Raji (cell line): Measurements from ENCODE around the gene SLC35B1.

ENCODE experiments used
- POLR2A ChIP-seq: IDR thresholded peaks from 2 replicates; pipeline ENCODE4 v1.6.1; 2011; ENCODE audit warnings: low read depth, low read length, control low read depth; ENCODE audit not compliant: insufficient read depth

The SLC35B1 gene

DNA sequence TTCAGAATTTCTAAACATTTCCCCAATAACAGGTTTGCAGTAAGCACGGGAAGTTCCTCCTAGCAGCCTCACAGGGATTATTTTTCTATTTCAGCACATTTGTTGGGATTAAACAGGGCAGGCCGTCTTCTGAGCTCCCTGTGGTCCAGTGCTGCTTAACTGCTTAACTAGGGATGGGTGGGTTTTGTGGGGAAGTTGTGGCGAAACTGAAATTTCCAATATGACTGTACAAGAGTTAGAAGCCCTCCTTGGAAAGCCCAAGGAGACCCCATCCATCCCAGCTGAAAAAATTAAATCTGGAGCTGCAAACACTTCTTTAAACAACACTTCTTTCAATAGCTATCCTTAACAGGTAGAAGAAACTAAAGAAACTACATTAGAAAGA is 33.9 kb upstream of the SLC35B1 start:
- TF ChIP-seq POLR2A, result no peak

DNA sequence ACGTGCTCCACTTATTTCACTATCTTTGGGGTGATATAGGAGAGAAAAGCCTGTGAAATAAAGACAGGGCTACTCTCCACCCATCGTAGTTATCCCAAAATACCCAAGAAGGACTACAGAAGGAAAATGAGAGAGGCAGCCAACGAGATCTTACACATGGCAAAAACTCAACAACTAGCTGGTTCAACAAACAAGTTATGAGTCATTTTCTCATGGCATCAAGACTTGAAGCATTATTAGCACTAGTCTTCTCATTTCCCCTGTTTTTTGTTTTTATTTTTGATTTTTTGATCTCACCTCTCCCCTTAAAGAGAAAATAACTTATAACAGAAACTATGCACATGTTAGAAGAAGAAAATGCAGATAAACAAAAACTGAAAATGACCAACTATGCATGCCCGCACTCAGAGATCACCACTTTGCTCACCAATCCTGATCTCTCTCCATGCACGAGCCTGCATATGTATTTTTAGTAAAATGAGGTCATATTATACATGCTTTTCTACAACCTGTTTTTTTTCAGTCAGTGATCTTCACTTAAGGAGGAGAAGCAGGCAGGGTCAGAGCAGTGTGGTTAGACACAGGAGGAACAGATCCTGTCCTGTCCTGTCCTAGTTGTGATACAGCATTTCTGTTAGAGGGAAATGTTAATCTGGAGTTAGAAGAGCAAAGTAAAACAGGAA is 33.4 kb upstream of the SLC35B1 start:
- TF ChIP-seq POLR2A, result peak; percentile 61; the same call in 1 of the 2 replicates

DNA sequence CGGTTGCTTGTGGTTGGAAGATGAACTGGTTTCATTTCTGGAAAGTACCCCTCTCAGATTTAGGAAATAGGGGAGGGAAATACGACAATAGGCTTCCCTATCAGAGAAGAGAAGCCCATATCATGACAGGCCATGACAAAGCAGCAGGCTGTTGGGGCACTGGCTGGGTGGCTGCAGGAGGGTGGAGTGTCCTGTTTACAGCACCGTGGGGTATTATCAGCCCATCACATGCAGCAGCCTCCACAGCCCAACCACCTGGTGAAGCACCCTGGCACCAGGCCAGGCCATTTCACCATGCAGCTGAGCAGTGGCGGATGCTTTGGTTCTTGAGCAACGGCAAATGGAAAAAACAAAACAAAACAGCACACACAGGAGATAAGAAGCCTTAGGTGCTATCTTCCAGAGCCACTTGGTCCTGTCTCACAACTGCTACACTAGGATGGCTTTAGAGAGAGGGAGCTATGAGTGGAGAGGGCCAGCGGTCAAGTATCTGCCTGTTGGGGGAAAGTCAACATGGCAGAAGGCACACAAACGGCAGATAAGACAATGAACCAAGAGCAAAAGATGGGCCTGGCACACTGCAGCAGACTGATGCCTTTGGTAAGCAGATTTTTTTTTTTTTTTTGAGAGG is 32.0 kb upstream of the SLC35B1 start:
- peak; percentile 78 for TF ChIP-seq POLR2A

DNA sequence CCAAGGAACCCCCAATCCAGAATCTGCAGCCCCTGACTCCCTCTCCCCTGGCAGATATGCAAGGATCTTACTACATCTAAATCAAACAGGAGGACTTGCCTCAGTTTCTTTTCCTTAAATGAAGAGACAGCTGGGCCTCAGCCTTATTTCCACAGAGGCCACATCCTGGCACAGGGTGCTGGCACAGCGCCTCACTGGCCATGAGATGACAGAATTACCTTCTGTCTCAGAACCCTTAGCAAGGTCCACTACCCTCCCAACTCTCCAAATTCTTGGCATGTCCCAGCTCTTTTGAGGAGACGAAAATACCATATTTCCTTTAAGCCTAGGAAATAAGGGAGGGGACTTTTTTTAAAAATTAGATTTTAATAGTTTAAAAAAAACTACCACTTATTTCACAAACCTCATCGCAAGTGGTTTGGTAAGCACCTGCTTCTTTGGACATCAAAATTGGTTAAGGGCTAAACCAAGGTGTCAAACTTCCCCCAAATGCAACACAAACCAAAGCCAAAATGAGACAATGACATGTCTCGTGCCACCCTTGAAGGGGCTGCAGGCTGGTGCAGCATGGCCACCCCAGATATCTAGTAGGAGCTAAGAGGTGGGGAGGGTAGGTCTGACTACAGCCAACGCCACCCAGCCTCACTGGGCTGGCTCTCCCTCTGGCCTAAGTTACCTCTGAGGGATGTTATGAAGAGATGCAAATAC is 30.8 kb upstream of the SLC35B1 start:
- no peak for TF ChIP-seq POLR2A

DNA sequence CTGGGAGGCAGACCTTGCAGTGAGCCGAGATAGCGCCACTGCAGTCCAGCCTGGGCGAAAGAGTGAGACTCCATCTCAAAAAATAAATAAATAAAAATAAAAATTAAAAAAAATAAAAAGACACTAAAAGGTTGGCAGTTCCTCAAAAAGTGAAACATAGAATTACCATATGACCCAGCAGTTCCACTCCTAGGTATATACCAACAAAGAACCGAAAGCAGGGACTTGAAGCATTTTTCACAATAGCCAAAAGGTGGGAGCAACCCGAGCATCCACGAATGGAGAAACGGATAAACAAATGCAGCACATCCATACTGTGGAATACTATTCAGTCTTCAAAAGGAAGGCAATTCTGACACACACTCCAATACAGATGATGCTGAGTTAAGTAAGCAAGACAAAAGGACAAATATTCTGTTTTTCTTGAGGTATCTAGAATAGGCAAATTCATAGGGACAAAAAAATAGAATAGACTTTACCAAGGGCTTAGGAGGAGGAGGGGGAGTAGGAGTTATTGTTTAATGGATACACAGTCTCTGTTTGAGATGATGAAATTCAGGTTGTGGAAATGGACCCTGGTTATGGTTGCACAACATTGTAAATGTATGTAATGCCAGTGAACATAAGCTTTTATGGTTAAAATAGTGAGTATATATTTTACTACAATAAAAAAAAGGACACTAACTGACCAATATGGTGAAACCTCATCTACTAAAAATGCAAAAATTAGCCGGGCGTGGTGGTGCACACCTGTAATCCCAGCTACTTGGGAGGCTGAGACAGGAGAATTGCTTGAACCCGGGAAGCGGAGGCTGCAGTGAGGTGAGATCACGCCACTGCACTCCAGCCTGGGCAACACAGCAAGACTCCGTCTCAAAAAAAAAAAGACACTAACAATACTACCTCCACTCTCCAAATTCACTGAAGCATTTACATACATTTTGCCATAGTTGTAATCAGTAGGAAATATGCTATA is 27.0 kb upstream of the SLC35B1 start:
- no peak for TF ChIP-seq POLR2A

DNA sequence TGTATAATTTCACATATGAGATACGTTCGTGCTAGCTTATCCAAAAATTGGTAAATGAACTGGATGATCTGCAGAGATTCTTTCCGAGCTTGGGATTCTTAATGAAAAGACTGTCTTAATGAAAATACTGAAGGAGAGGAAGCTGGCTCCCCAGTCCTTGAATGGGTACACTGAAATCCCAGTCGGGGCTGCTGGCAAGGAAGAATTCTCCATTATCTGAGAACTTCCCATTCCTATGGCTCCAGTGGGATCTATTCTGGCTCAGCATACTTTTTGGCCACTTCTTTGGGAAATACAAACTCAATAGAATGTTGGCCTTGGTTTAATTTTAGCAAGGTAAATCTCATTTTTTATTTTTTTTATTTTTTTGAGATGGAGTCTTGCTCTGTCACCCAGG is 23.7 kb upstream of the SLC35B1 start:
- TF ChIP-seq POLR2A, result no peak

DNA sequence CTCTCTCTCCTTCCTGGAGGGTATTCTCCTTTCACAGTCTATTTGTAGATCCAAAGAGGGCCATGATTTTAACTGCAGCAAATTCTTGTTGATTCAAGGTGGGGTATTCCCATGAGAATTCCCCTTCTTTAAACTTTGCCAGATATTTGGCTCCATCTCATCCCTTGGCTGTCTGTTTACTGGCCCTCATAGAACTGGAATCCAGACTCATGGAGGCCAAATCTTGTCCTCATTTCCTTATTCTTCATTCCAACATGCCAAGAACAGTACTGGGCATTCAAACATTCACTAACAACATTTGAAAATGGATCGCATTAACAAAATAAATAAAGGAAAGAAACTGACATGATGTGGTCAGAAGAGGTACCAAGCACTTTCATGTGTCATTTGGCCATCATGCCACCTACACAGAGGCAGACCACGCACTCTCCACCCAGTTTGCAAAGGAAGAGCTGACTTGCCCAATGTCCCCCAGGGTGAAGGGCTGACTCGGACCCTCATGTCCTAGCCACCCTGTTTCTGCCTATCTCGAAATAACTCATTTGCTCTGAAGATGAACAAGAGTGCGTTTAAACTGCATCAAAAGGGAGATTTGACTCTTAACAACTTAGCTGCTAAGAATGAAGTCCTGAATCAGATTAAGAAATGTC is 23.1 kb upstream of the SLC35B1 start:
- TF ChIP-seq POLR2A, result no peak

DNA sequence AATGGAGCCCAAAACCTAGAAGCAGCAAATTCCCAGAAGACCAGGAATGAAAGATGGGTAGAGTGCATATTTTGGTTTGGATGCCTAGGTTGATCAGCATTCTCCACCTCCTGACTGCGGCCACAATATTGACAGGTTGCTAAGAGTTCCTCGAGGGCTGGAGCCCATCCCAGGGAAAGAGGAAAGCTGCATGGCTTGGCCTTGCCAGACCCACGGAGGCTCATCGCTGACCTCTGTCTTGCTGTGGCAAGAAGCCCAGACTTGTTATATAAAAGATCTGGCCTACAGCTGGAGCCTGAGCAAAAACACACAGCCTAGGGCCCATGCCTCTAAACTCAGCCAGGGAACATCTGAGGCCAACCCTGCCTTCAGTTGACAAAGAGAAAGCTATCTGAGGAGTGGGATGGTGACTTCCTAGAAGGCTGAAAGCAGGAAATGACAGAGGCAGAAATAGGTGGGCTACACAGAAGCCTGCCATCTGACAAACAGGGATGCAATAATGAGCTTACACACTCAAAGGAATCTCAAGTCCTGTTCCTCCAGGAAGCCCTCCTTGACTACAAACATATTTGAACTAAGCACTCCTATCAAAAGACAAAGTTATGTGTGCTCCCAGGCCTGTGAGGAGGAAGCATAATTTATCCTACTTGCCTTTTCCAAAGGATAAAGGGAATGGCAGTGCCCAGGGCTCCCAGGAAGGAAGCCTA is 22.5 kb upstream of the SLC35B1 start:
- TF ChIP-seq POLR2A, result no peak

DNA sequence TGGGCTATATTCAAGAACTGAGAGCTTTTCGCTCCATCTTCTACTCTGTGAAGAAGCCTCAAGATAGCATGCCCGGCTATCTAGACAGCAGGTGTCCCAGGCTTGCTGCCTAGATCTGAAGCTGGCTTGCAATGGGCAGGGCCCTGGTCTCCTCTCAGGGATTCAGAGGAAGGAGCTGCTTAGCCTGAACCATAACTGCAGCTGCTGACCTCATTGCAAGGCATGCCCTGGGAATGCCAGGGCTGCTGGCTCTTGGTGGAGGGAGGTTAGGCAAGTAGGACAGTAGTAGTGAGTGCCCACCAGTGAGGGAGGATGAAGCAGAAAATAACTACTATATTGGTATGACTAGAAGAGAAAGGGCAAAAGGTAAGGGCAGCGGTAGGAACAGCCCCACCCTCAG is 21.3 kb upstream of the SLC35B1 start:
- no peak for TF ChIP-seq POLR2A

DNA sequence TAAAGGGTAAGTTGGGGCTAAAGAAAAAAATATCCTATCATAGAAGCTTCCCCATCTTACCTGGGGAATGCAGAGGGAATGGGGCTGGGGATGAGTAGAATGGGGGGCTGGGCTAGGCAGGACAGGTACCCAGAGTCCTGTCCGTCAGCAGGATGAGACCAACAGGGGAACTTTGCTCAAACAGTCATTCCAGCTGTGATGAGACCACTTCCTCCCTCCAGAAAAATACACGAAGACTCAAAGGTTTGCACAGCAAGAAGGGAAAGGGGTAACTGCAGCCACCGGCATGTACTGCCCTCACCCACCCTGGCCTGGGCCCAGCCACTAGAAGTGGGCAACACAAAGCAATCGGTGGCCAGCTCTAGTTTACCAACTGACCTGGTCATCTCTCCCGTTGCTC is 20.7 kb upstream of the SLC35B1 start:
- TF ChIP-seq POLR2A, result no peak

DNA sequence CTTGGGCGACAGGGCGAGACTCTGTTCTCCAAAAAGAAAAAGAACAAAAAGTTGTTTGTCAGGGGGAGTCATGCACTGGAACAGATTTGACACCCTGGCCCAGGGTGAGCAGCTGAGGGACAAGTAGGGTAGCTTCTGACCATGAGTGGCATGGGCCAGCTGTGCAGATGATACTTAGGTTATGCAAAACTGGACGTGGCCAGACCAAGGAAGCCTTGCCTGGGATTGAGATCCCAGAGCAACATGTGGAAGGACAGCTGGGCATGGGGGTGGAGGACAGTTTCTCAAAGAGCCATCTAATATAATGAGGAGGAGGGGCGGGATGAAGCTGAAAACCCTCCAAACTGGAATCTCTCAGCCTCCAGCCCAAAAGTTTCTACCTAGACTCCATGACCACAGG is 19.6 kb upstream of the SLC35B1 start:
- no peak for TF ChIP-seq POLR2A

DNA sequence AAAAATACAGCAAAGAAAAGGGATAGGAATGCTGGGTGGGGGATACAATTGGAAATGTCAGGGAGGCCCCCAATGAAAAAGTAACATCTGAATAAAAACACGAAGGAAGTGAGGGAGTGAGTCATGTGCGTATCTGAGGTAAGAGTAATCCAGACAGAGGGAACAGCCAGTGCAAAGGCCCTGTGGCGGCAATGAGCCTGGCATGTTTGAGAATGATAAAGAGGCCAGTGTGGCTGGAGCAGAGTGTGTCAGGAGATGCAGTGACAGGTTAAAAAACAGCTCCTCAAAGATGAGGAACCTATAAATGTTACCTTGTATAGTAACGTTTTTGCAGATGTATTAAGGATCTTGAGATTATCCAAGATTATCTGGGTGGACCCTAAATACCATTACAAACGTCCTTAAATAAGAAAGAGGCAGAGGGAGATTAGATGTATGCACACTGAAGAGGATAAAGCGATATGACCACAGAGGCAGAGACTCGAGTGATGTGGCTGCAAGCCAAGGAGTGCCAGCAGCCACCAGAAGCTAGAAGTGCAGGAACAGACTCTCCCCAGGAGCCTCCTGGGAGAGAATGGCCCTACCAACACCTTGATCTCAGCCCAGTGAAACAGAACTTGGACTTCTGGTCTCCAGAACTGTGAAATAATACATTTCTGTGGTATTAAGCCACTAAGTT is 17.8 kb upstream of the SLC35B1 start:
- no peak for TF ChIP-seq POLR2A

DNA sequence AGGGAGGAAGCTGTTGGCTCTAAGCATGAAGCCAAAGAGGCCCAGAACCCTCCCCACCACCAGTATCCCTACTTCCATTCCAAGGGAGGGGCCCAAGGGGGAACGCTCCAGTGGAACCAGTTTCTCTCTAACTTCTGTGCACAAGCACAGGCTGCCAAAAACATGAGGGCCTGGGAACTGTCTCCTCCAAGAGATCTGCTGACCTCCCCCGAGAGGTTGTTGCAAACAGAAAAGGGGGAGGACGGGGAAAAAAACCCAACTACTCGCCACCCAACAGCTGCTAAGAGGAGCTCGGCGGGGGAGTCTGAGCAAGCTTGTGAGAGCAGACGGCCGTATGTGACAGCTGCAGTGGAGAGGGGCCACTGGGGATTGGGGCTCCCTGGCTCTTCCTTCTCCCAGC is 15.7 kb upstream of the SLC35B1 start:
- no peak for TF ChIP-seq POLR2A

DNA sequence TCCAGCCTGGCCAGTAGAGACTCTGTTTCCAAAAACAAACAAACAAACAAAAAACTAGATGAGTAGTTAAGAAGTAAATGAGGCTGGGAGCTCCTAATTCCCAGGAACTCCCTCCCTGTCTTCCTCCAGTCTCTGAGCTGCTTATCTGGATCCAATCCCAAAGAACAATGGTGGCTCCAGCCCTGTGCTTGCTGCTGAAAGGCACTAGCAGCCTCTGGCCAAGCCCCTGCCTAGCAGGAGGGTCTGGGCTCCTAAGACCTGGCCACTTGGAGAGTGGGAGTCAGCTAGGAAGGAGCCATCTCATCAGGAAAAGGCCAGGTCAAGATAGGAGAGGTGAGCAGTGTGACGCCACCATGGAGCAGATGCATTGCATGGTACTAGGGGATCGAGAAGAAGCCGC is 14.3 kb upstream of the SLC35B1 start:
- TF ChIP-seq POLR2A, result no peak

DNA sequence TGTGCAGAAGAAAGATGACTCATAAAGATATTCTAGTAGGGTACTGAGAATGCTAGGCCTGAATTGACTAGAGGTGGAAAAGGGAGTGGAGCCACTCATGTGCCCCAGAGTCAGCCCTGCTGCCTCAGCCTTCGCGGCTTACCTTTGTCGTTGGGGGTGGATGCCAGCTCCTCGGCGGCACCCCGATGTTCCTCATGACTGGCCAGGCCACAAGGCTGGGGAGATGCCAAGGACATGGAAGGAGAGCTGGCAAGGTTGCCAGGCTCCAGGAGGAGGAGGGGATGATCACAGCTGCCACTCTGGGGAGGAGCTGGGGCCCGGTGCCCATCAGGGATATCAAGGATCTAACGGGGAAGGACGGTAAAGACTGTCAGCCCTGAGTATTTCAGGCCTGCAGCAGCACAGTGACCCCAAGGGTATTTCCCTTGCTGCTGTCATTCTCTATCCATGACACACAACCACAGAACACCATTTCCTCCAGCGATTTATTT is 9.7 kb upstream of the SLC35B1 start:
- no peak for TF ChIP-seq POLR2A
